Upper lobe of right lung (tissue), 1 donor: ENCODE data around the gene TM4SF20. TPM values are rescaled to one million over a fixed set of nuclear protein-coding genes. Genes with fewer than 3 reads are reported as not detected.

Experiments used
- ATAC-seq: fragments of 200-7000 bp; cut with Tn5 transposase; one replicate; pipeline ENCODE4 v1.9.1; 2020; ENCODE audit warnings: mild to moderate bottlenecking, moderate library complexity
- DNase-seq: peaks from one replicate; pipeline ENCODE4 v3.0.0-alpha.2; 2020
- H3K27ac ChIP-seq: fragments of 200-600 bp; one replicate; pipeline ENCODE4 v1.8.0; 2022
- H3K27me3 ChIP-seq: fragments of 200-600 bp; one replicate; pipeline ENCODE4 v1.8.0; 2022; ENCODE audit warnings: mild to moderate bottlenecking
- H3K36me3 ChIP-seq: fragments of 200-600 bp; one replicate; pipeline ENCODE4 v1.8.0; 2022
- H3K4me1 ChIP-seq: fragments of 200-600 bp; one replicate; pipeline ENCODE4 v1.8.0; 2022
- H3K4me3 ChIP-seq: fragments of 200-600 bp; one replicate; pipeline ENCODE4 v1.8.0; 2022; ENCODE audit warnings: mild to moderate bottlenecking
- H3K9me3 ChIP-seq: fragments of 200-600 bp; one replicate; pipeline ENCODE4 v1.8.0; 2022
- CTCF ChIP-seq: fragments of 200-600 bp; IDR thresholded peaks from one replicate; pipeline ENCODE4 v1.8.0; 2022; ENCODE audit warnings: antibody characterized with exemption
- intact Hi-C: fragments of 100-400 bp; cut with DNase I; formaldehyde crosslinking; loops from one replicate; pipeline ENCODE4 v1.11.0; 2022
- total RNA-seq: library from RNA; stranded (reverse); fragmentation: NEBNext Ultra II Directional; extraction: Animal tissue kit (Norgen Biotek cat#: 25700); gene quantifications from one replicate; pipeline ENCODE4 v1.2.1, GENCODE V29; 2021
- donor health status: DM: no; HTN: yes; CAD: no; lungs with severe emphysema.

TM4SF20 gene
- total RNA-seq, 1 donor from 2014 or later: not detected

DNA sequence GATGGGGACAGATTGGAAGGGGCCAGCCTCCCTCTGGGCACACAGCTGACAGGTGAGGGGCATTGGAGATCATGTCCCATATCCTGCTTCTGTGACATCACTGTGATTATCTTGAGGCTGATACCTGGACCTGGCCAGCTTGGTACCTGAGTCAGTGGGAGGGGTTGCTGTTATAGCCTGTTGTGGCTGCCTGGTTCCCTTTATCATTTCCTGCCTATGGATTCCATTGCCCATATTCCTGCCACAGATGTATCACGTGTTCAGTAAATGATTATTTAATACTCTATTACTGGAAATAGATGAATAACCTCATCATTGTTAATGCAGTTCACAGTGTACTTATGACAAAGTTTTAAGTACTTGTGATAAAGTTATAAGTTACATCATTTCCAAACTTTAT is 16.4 kb upstream of the TM4SF20 start:
- no peaks in the 10 kb centered on the region for H3K4me1 ChIP-seq
- ATAC-seq: no peak
- no peaks in the 10 kb centered on the region for H3K36me3 ChIP-seq
- no peaks in the 10 kb centered on the region for H3K9me3 ChIP-seq
- no peak for DNase-seq
- H3K4me3 ChIP-seq: no peak overlapping the region
- no peak for TF ChIP-seq CTCF
- intact Hi-C loops: no loop called here
- no peaks in the 10 kb centered on the region for H3K27me3 ChIP-seq
- no peak overlapping the region for H3K27ac ChIP-seq

GRCh38 chr2:227394401-227394800 is 15.3 kb upstream of the TM4SF20 start:
- no peak for TF ChIP-seq CTCF

DNA sequence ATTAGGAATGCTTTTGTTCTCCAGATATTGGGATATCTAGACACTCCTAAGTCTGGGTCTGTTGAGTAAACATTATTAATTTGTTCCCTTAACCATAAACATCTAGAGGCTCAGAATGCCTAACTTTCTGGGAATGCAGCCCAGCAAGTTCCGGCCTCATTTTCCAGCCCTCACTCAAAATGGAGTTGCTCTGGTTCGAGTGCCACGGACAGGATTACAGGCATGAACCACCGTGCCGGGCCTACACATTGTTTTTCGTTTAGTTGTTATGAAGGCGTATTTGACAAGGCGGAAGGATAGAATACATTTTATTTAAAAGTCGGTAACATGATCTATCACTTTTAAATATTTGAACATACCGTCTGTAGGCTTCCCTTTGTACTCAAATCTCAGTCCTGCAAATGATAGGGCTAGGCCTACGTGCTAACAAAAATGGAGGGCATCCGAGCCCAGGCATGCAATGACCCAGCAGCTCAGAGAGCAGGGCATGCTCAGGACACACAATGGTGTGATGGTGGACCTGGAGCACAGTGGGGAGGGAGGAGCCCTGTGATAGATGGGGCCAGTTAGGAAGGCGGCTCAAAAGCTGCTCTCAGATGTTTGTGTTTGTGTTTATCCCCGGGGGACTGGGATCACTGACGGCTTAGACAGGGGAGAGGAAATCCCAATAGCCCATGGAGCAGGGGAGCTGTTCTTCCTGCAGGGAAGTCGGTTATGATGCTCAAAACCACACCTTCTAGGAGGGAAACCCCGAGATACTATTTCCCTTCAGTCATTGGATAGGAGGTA is 11.6 kb upstream of the TM4SF20 start:
- ATAC-seq: no peak
- no peaks in the 10 kb centered on the region for H3K36me3 ChIP-seq
- no peaks in the 10 kb centered on the region for H3K4me1 ChIP-seq
- H3K9me3 ChIP-seq: no peaks in the 10 kb centered on the region
- H3K27ac ChIP-seq: no peak overlapping the region
- intact Hi-C loops: no loop called here
- H3K27me3 ChIP-seq: no peaks in the 10 kb centered on the region
- H3K4me3 ChIP-seq: no peak overlapping the region
- DNase-seq: no peak
- no peak for TF ChIP-seq CTCF

More at GRCh38 chr2:227394401-227394800, 15.3 kb upstream of the TM4SF20 start:
- intact Hi-C loops: no loop called here
- DNase-seq (no peak), ATAC-seq (no peak)
- Histone ChIP-seq H3K36me3 (no peaks in the 10 kb centered on the region), H3K4me3 (no peak overlapping the region), H3K27ac (no peak overlapping the region), H3K9me3 (no peaks in the 10 kb centered on the region), H3K27me3 (no peaks in the 10 kb centered on the region), H3K4me1 (no peaks in the 10 kb centered on the region)

DNA sequence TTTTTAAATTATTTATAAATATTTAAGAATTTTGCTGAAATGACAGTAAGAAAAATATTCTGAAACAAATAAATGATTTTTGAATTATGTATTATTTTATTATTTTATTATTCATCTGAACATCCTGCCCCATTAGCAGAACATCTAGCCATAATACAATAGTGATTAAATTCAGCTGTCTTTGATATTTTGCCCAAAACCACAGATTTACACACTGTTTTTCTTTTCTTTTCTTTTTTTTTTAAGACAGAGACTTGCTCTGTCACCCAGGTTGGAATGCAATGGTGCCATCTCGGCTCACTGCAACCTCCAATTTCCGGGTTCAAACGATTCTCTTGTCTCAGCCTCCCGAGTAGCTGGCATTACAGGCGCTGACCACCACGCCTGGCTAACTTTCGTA is 10.6 kb upstream of the TM4SF20 start:
- Histone ChIP-seq H3K27ac (no peak overlapping the region), H3K4me1 (no peaks in the 10 kb centered on the region), H3K4me3 (no peak overlapping the region), H3K9me3 (no peaks in the 10 kb centered on the region), H3K36me3 (no peaks in the 10 kb centered on the region), H3K27me3 (no peaks in the 10 kb centered on the region)
- TF ChIP-seq CTCF: no peak
- no peak for ATAC-seq
- intact Hi-C loops: no loop called here
- no peak for DNase-seq

- DNase-seq (no peak), ATAC-seq (no peak)
- Histone ChIP-seq H3K36me3 (no peaks in the 10 kb centered on the region), H3K4me1 (no peaks in the 10 kb centered on the region), H3K4me3 (no peak overlapping the region), H3K27me3 (no peaks in the 10 kb centered on the region), H3K27ac (no peak overlapping the region), H3K9me3 (no peaks in the 10 kb centered on the region)
- no peak for TF ChIP-seq CTCF
- intact Hi-C loops: no loop called here
Observed at GRCh38 chr2:227389231-227389630, 10.1 kb upstream of the TM4SF20 start.
